Measurements from ENCODE around the gene AKAP8L. TPM values are rescaled to one million over a fixed set of nuclear protein-coding genes. Genes with fewer than 3 reads are reported as not detected.

Gene AKAP8L
- total RNA-seq, 1 experiment from 2014 or later: 231 TPM

GRCh38 chr19:15438577-15438976 is 19.8 kb upstream of the AKAP8L start:
- Mint-ChIP-seq H3K27ac (no peak overlapping the region), H3K36me3 (no peaks in the 10 kb centered on the region), H3K4me3 (no peak overlapping the region), H3K4me1 (peaks cover 4% of the 10 kb centered on the region), H3K9me3 (no peaks in the 10 kb centered on the region), H3K27me3 (ENCODE audit: low read depth) (no peaks in the 10 kb centered on the region; the same call in 1 of the 2 replicates)
- ChIA-PET CTCF (interaction anchor here (1.5 kb wide), 1 partner anchor 19 kb away, joined by 5 read pairs; the partner anchor contains the start of gene AKAP8L), POLR2A (no interaction called here)
- DNase-seq (ENCODE audit: low spot score) (no peak), ATAC-seq (no peak)
- no peak for TF ChIP-seq CDX4 (CRISPR knock-in tag; IDR thresholded peaks at IDR 0.05; ENCODE audit: borderline replicate concordance)
- TF ChIP-seq NFYB (CRISPR knock-in tag; conservative IDR thresholded peaks at IDR 0.05; ENCODE audit: low read depth): no peak
- TF ChIP-seq, protein P1, sequence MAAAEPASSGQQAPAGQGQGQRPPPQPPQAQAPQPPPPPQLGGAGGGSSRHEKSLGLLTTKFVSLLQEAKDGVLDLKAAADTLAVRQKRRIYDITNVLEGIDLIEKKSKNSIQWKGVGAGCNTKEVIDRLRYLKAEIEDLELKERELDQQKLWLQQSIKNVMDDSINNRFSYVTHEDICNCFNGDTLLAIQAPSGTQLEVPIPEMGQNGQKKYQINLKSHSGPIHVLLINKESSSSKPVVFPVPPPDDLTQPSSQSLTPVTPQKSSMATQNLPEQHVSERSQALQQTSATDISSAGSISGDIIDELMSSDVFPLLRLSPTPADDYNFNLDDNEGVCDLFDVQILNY (CRISPR knock-in tag; IDR thresholded peaks at IDR 0.05): no peak
- TF ChIP-seq TEAD4 (CRISPR knock-in tag; IDR thresholded peaks at IDR 0.05): no peak
- TF ChIP-seq EMX1 (CRISPR knock-in tag; IDR thresholded peaks at IDR 0.05): no peak
- no peak for TF ChIP-seq RELA (CRISPR knock-in tag; IDR thresholded peaks at IDR 0.05; ENCODE audit: borderline replicate concordance)
- no peak for TF ChIP-seq ZBTB21 (CRISPR knock-in tag; IDR thresholded peaks at IDR 0.05; ENCODE audit: borderline replicate concordance)

DNA sequence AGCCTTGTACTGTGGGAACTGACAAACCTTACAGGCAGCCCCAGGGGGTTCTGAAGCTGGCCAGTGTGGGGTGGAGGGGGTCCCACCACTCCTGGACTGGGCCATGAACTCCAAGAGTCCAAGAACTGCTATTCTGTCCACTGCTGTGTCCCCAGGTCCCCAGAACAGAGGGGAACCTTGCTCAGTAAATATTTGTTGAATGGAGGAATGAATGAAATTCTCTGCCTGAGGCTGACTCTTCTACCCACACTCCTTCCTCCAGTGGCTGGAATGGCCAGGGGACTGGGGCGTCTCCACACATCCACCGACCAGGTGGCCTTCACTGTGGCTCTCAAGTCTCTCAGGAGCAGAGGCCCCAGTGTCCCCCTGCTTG is 19.3 kb upstream of the AKAP8L start:
- no peak for ATAC-seq
- Mint-ChIP-seq H3K4me3 (no peak overlapping the region), H3K27me3 (ENCODE audit: low read depth) (no peaks in the 10 kb centered on the region; the same call in 1 of the 2 replicates), H3K4me1 (peaks cover 6% of the 10 kb centered on the region), H3K9me3 (no peaks in the 10 kb centered on the region), H3K36me3 (no peaks in the 10 kb centered on the region), H3K27ac (no peak overlapping the region)
- TF ChIP-seq ZNF671 (CRISPR knock-in tag; IDR thresholded peaks at IDR 0.05): no peak
- no peak for TF ChIP-seq PRRX2 (CRISPR knock-in tag; IDR thresholded peaks at IDR 0.05)
- no peak for TF ChIP-seq NR2C2 (CRISPR knock-in tag; IDR thresholded peaks at IDR 0.05)
- TF ChIP-seq OVOL2 (CRISPR knock-in tag; IDR thresholded peaks at IDR 0.05; ENCODE audit: borderline replicate concordance): no peak
- TF ChIP-seq, protein P2, sequence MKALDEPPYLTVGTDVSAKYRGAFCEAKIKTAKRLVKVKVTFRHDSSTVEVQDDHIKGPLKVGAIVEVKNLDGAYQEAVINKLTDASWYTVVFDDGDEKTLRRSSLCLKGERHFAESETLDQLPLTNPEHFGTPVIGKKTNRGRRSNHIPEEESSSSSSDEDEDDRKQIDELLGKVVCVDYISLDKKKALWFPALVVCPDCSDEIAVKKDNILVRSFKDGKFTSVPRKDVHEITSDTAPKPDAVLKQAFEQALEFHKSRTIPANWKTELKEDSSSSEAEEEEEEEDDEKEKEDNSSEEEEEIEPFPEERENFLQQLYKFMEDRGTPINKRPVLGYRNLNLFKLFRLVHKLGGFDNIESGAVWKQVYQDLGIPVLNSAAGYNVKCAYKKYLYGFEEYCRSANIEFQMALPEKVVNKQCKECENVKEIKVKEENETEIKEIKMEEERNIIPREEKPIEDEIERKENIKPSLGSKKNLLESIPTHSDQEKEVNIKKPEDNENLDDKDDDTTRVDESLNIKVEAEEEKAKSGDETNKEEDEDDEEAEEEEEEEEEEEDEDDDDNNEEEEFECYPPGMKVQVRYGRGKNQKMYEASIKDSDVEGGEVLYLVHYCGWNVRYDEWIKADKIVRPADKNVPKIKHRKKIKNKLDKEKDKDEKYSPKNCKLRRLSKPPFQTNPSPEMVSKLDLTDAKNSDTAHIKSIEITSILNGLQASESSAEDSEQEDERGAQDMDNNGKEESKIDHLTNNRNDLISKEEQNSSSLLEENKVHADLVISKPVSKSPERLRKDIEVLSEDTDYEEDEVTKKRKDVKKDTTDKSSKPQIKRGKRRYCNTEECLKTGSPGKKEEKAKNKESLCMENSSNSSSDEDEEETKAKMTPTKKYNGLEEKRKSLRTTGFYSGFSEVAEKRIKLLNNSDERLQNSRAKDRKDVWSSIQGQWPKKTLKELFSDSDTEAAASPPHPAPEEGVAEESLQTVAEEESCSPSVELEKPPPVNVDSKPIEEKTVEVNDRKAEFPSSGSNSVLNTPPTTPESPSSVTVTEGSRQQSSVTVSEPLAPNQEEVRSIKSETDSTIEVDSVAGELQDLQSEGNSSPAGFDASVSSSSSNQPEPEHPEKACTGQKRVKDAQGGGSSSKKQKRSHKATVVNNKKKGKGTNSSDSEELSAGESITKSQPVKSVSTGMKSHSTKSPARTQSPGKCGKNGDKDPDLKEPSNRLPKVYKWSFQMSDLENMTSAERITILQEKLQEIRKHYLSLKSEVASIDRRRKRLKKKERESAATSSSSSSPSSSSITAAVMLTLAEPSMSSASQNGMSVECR (CRISPR knock-in tag; IDR thresholded peaks at IDR 0.05; ENCODE audit: borderline replicate concordance): no peak
- TF ChIP-seq CREM (CRISPR knock-in tag; IDR thresholded peaks at IDR 0.05): no peak
- TF ChIP-seq MXD4 (CRISPR knock-in tag; IDR thresholded peaks at IDR 0.05; ENCODE audit: borderline replicate concordance): no peak
- TF ChIP-seq NR3C1 (CRISPR knock-in tag; conservative IDR thresholded peaks at IDR 0.05; ENCODE audit: low read depth): no peak
- no peak for TF ChIP-seq RELA (CRISPR knock-in tag; IDR thresholded peaks at IDR 0.05; ENCODE audit: borderline replicate concordance)
- no peak for TF ChIP-seq ZNF425 (CRISPR knock-in tag; conservative IDR thresholded peaks at IDR 0.05)
- TF ChIP-seq, protein P3, sequence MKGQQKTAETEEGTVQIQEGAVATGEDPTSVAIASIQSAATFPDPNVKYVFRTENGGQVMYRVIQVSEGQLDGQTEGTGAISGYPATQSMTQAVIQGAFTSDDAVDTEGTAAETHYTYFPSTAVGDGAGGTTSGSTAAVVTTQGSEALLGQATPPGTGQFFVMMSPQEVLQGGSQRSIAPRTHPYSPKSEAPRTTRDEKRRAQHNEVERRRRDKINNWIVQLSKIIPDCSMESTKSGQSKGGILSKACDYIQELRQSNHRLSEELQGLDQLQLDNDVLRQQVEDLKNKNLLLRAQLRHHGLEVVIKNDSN (CRISPR knock-in tag; IDR thresholded peaks at IDR 0.05): no peak
- TF ChIP-seq TCF7 (CRISPR knock-in tag; IDR thresholded peaks at IDR 0.05; ENCODE audit: low read depth): no peak
- TF ChIP-seq ETV6 (CRISPR knock-in tag; IDR thresholded peaks at IDR 0.05): no peak
- ChIA-PET POLR2A (no interaction called here), CTCF (interaction anchor here (1.5 kb wide), 1 partner anchor 19 kb away, joined by 5 read pairs; the partner anchor contains the start of gene AKAP8L)
- no peak for DNase-seq (ENCODE audit: low spot score)
